Measurements from ENCODE around the gene DGKB.

Gene DGKB

GRCh38 chr7:14195871-14196270 lies 706.7 kb downstream of the DGKB start:
- Histone ChIP-seq H3K4me2 (ENCODE audit: low read depth, low read length) (no peak overlapping the region), H2AFZ (ENCODE audit: low read length) (no peak overlapping the region), H4K20me1 (ENCODE audit: insufficient read depth, low read length) (no peaks in the 10 kb centered on the region), H3K4me1 (ENCODE audit: low read length) (no peaks in the 10 kb centered on the region), H3K79me2 (ENCODE audit: low read length) (no peaks in the 10 kb centered on the region), H3K36me3 (replicated peaks; ENCODE audit: insufficient read depth, low read length) (no peaks in the 10 kb centered on the region), H3K27ac (ENCODE audit: low read length) (no peak overlapping the region), H3K9me3 (replicated peaks; ENCODE audit: insufficient read depth, low read length) (no peaks in the 10 kb centered on the region), H3F3A (ENCODE audit: insufficient read depth, low read length) (no peaks in the 10 kb centered on the region), H3K27me3 (replicated peaks; ENCODE audit: insufficient read depth, low read length) (no peaks in the 10 kb centered on the region), H3K9me2 (replicated peaks; ENCODE audit: insufficient read depth, low read length) (no peaks in the 10 kb centered on the region), H3K4me3 (ENCODE audit: low read length) (no peak overlapping the region), H3K9ac (ENCODE audit: low read length) (no peak overlapping the region)
- DNase-seq, result no peak
- TF ChIP-seq CTCF (IDR thresholded peaks at IDR 0.05; ENCODE audit: low read length) (no peak), EZH2phosphoT487 (IDR thresholded peaks at IDR 0.05; ENCODE audit: low read length) (no peak), EZH2 (optimal IDR thresholded peaks at IDR 0.05; ENCODE audit: low read depth, low read length) (no peak)

- TF ChIP-seq CTCF (IDR thresholded peaks at IDR 0.05; ENCODE audit: low read length) (no peak), EZH2phosphoT487 (IDR thresholded peaks at IDR 0.05; ENCODE audit: low read length) (no peak), EZH2 (optimal IDR thresholded peaks at IDR 0.05; ENCODE audit: low read depth, low read length) (no peak)
- Histone ChIP-seq H3K4me1 (ENCODE audit: low read length) (no peaks in the 10 kb centered on the region), H3K9me3 (replicated peaks; ENCODE audit: insufficient read depth, low read length) (no peaks in the 10 kb centered on the region), H3K4me2 (ENCODE audit: low read depth, low read length) (no peak overlapping the region), H2AFZ (ENCODE audit: low read length) (no peak overlapping the region), H3K27me3 (replicated peaks; ENCODE audit: insufficient read depth, low read length) (no peaks in the 10 kb centered on the region), H3F3A (ENCODE audit: insufficient read depth, low read length) (no peaks in the 10 kb centered on the region), H3K27ac (ENCODE audit: low read length) (no peak overlapping the region), H3K4me3 (ENCODE audit: low read length) (no peak overlapping the region), H3K36me3 (replicated peaks; ENCODE audit: insufficient read depth, low read length) (no peaks in the 10 kb centered on the region), H3K9ac (ENCODE audit: low read length) (no peak overlapping the region), H3K79me2 (ENCODE audit: low read length) (no peaks in the 10 kb centered on the region), H4K20me1 (ENCODE audit: insufficient read depth, low read length) (no peaks in the 10 kb centered on the region), H3K9me2 (replicated peaks; ENCODE audit: insufficient read depth, low read length) (no peaks in the 10 kb centered on the region)
- no peak for DNase-seq
These were observed 707.5 kb downstream of the DGKB start for GRCh38 chr7:14195079-14195478.

- H3K9me3 ChIP-seq (replicated peaks; ENCODE audit: insufficient read depth, low read length), result no peaks in the 10 kb centered on the region
- DNase-seq, result no peak
- H4K20me1 ChIP-seq (ENCODE audit: insufficient read depth, low read length), result no peaks in the 10 kb centered on the region
- H3F3A ChIP-seq (ENCODE audit: insufficient read depth, low read length), result no peaks in the 10 kb centered on the region
- no peaks in the 10 kb centered on the region for H3K36me3 ChIP-seq (replicated peaks; ENCODE audit: insufficient read depth, low read length)
- H3K4me1 ChIP-seq (ENCODE audit: low read length), result no peaks in the 10 kb centered on the region
- no peak overlapping the region for H3K9ac ChIP-seq (ENCODE audit: low read length)
- H3K27ac ChIP-seq (ENCODE audit: low read length), result no peak overlapping the region
- no peaks in the 10 kb centered on the region for H3K79me2 ChIP-seq (ENCODE audit: low read length)
- no peaks in the 10 kb centered on the region for H3K27me3 ChIP-seq (replicated peaks; ENCODE audit: insufficient read depth, low read length)
- no peak overlapping the region for H3K4me3 ChIP-seq (ENCODE audit: low read length)
- no peaks in the 10 kb centered on the region for H3K9me2 ChIP-seq (replicated peaks; ENCODE audit: insufficient read depth, low read length)
- no peak overlapping the region for H2AFZ ChIP-seq (ENCODE audit: low read length)
- no peak for TF ChIP-seq EZH2phosphoT487 (IDR thresholded peaks at IDR 0.05; ENCODE audit: low read length)
- TF ChIP-seq EZH2 (optimal IDR thresholded peaks at IDR 0.05; ENCODE audit: low read depth, low read length), result no peak
- no peak for TF ChIP-seq CTCF (IDR thresholded peaks at IDR 0.05; ENCODE audit: low read length)
- H3K4me2 ChIP-seq (ENCODE audit: low read depth, low read length), result no peak overlapping the region
These were observed 710.9 kb downstream of the DGKB start for GRCh38 chr7:14191686-14192098.

Data from MM.1S (cell line).